Stimulated activated CD4-positive, alpha-beta T cell treated with anti-CD3 and anti-CD28 coated beads, Interleukin-15, amount 100 ng/mL, for 24 hours (primary cell): ENCODE data around the gene AMPH.

Experiments used
- DNase-seq: peaks from one replicate; pipeline ENCODE4 v3.0.0-alpha.2; 2020

Gene AMPH

DNA sequence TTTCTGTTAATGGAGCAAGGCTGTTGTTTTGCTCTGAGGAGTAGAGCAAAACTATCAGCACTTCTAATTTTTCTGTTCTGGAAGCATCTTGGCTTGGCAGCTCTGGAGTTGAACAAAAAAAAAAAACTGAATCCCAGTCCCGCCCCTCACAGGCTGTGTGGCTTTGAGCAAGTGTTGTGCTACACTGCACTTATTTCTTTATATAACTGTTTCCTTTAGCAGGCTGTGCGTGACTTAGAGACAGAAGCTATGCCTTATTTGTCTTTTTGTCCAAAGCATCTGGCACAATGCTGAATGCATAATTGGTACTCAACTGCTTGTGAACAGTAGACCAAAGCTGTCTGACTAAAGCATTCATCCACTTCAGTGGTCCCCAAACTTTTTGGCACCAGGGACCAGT is 96.1 kb downstream of the AMPH start:
- no peak for DNase-seq

DNA sequence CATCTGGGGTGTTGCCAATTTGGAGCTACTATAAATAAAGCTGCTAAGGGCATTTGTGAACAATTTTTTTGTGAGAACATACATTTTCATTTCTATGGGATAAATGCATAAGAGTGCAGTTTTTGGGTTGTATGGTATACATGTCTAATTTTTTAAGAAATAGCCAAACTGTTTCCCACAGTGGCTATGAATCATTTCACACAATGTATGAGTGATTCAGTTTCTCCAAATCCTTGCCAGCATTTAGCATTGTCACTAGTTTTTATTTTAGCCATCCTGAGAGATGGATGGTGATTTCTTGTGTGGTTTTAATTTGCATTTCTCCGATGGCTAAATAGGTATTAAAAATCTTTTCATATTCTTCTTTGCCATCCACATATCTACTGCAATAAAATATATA is 105.3 kb downstream of the AMPH start:
- no peak for DNase-seq

DNA sequence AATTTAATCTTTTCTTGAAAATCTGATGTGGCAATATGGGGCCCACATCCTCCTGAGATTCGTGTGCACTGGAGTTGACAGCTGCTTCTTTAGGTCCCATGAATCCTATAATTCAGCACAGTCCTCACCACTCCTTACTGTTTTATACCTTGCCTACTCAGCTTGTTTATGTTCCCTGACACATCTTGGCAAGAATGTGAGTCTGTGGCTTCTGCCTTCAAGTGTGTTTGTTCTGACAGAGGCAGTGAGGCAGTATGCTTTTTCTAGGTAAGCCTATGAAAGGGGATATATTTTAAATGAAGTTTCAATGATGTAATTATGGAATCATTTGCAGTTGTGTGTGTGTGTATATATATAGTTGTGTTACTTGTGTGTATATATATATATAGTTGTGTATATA is 106.4 kb downstream of the AMPH start:
- no peak for DNase-seq

DNA sequence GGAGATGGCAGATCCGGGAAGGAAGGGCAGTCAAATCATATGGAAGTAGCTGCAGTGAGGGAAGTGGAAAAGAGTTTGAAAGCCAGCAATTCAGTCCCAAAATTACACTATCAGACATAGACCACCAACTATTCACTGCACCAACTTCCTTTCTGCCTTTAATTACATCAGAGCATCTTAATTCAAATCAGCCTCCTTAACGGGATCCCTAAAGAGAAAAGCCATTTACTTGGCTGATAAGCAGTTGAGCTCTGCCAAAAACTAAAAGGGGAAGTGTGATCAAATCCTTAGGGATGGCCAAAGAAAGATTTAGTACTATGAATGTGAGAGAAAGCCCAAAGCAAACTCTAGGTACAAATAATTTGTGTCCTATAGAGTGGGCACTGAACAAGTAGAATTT is 110.4 kb downstream of the AMPH start:
- DNase-seq, result no peak

DNA sequence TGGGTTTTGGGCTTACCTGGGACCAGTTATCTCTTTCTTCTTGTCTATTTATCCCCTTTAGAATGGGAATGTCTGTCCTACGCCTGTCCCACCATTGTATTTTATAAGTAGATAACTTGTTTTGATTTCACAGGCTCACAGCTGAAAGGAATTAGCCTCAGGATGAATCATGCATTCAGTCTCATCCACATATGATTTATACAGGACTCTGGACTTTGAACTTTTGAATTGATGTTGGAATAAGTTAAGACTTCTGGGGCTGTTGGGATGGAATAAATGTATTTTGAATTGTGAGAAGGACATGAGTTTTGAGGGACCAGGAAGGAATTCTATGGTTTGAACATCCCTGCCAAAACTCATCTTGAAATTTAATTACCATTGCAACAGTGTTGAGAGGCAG is 112.6 kb downstream of the AMPH start:
- no peak for DNase-seq

DNA sequence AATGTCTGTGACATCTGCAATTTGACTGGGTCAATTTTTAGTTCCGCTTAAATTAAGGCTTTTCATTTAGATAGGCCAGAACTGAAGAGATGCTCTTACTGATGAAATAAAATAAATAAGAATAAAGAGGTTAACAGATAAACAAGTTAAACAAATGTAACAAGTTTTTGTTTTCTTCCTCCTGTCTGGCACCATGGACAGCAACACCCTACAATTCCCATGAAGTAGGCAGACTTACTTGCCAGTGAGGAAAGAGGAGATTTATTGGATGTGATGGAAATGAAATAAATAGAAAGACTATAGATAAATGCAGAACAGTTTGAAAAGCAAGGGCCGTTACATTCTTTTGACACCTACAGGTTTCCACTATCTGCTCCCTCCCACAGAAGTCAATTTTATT is 118.5 kb downstream of the AMPH start:
- DNase-seq, result no peak

DNA sequence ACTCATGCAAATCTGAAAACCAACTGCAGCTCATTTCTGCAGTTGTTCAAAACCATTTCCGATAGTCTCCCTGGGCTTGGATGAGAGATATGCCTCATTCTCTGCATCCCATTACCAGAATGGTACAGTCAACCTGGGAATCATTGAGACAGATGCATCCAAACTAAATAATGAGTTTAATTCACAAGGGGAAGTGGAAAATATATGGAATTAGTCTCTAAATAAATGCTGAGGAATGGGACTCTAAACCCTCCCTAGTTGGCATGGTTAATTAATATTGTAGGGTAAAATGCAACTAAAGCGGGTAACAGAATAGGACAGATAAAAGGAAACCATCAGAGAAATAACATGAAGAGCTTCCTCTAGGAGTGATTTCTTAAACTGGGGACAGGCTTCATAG is 118.9 kb downstream of the AMPH start:
- no peak for DNase-seq

DNA sequence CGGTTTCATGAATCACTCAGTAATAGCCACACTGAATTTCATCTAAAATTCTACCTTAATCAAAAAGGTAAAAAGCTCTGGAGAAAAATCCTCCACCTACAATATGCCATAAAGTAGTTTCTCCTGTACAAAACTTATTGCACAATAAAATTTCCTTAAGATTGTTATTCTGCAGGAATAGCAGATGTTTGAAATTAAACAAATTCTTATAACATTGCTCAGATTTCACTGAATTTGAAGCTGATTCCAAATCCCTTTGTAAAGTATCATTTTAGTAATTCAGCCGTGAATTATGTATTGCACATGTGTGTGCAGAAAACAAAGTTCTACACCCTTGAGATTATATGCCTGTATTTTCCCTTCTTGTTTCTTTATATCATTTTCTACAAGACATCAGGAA is 123.8 kb downstream of the AMPH start:
- DNase-seq, result no peak

DNA sequence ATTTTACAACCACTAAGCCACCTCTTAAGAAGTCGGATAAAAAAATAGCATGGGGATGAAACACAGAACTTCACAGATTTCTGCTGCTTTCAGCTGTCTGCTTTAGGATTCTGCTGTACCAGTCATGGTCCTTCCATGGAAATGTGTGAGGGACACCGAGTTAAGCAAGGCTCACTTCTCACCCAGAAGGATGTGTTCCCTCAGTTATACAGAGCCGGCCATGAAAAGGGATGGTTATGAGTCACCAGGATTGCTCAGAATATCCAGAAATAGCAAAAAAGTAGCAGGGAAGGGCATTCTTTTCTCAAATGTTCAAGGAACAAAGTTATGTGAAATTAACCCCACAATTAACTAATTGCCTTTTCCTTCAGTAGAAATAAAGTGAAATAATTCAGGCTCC is 124.4 kb downstream of the AMPH start:
- no peak for DNase-seq

DNA sequence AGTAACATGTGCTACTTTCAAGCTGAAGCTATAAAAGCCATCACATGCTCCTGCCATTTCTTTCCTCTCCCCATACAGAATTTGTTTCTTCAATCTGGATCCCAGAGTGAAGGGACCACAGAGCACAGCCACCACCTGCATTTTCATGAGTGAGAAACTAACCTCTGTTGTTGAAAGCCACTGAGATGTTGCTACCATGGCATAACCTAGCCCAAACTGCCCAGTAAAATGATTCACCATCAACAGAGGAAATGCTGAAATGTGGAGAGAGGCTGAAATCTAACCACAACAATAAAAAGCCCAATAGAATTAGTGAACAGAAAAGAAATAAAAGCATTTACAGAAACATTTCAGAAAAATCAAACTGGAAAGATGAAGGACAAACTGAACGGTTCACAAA is 125.2 kb downstream of the AMPH start:
- DNase-seq, result no peak

DNA sequence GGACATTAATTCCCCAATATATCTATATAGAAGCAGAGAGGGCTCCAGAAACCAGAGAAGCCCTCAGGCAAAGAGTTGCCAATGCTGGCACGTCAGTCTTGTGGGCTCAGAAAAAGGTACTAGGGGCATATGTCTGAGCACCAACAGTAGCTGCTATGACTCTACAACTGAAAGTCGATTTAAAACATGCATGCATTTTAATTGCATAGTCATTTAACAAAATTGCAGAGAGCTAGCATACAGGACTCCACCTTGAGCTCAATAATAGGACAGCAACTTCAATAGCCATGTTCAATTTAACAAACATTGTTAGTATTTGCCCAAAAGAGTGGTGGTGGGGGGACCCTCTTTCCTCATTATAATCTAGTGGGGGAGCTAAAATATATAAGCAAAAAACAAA is 126.5 kb downstream of the AMPH start:
- no peak for DNase-seq

DNA sequence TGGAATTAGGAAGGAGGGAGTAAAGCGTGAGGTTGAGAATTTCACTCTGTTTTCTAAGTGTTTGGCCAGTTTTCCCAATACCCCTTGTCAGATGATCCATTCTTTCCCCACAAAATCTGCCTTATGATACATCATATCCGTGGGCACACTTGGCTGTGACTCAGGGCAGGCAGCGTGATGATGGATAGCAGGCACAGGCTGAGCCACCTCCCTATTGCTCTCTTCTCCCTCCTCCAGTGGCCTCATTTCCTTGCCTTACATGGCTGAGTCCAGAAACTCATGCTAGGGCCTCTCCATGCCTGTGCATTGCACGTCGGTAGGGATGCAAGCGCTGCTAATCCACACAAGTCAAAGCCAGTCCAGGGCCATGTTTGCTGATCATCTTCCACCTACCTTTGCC is 128.3 kb downstream of the AMPH start:
- no peak for DNase-seq

DNA sequence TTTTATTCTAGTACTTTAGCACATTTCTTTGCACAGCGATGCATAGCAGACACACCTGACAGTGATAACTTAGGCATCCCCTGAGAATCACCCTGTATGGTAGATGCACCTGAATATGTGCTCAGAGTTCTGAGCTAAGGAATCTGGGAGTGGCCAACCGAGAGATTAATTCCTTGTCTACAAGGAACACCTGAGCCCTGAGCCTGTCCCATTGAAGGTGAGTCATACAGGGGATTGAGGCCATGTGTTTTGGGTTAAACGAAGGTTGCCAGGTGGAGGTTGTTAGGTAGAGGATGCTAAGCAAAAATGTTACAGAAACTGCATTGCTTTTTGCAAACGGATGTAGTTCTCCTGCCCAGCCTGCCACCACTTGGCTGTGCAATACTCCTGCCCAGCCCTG is 128.9 kb downstream of the AMPH start:
- no peak for DNase-seq

DNA sequence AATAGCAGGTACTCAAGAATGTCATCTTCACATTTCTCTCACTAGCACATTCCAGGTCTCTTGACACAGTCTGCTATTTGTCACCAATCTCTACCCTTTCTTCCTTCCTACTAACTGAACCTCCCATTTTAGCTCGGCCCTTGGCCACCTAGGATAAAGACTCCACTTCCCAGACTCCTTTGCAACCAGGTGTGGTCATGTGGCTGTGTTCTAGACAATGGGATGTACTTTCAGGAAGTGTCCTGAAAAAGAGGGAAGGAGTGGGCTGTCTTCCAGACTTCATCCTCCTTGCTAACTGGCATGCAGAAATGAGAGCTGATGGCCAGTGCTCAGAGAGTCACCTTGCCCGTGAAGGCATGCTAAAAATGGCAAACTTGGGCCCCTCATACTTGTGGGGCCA is 139.2 kb downstream of the AMPH start:
- no peak for DNase-seq

DNA sequence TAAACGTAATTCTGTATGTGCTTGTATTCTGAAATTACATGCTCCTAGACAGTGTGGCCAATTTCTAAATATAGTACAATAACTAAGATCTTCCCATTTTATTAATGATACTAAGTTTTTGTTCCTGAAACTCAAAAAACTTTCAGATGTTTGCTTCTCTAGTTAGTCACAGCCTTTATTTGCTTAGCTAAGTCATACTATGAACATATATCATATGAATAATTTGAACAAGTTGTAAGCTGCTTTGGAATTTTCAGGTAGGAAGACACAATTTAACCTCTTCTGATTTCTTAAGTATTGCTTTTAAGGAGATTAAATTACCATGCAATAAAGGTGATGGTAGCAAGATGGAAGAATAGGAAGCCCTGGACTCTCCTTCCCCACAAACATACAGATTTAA is 148.7 kb downstream of the AMPH start:
- no peak for DNase-seq

DNA sequence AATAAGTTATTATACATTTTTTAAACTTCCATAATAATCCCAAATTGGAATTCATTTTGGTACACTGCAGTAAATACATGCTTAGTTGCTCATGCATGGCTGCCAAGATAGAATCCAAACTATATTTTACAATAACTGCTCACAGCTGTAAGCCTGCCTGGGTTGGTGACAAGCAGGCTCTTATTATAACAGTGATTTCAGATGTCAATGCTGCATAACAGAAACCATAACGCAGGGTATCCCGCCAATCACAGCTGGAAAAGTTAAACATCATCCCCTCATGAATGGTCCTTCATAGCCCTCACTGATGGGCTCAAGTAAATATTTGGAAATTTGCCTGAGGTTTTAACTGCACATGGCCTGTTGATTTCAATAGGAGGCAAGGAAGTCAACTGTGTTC is 149.8 kb downstream of the AMPH start:
- DNase-seq, result no peak

DNA sequence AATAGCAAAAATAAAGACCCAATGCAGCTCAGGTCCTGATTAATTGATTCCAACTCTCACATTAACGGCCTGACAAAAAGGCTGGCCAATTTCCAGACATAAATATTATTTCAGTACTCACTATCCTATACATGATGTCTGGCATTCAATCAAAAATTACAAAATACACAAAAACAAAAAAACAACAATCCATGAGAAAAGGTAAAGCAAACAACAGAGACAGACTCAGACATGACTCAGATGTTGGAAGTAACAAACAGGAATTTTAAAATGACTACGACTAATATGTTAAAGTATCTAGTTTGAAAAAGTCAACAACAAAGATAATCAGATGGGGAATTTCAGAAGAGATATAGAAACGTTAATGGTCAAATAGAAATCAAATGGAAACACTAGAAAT is 152.8 kb downstream of the AMPH start:
- DNase-seq, result no peak

DNA sequence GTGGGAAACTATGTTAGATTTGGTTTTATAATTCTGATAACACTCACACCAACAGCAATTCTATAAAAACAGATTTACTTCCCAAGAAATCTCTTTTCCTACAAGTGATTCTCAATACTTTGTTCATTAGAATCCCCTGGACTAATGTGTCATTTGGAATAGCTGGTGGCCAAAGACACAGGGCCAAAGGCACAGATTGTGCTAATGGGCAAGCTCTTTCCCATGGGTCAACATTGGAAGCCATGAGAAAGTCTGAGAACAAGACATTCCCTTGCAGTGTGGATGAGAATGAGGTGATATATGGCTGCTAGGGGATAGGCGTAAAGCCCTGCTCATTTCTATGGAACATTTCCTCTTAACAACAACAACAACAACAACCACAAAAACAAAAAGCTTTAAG is 153.8 kb downstream of the AMPH start:
- no peak for DNase-seq

DNA sequence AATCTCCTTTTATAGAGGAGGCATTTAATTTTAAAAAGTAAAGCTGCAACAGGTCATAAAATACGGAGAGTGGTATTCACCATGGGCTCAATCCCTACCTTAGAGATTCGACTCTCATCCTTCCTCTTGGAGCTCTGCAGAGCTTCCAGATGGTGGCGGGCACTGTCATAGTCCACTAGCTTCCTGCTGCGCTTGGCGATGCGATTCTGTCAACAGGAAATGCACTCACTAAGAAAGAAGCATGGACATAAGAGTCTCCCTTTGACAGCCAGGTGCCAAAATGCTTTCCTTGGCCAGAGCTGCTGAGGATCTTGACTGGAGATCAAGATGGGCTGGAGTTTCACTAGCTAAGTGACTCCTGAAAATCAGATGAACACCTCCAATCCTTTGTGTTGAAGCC is 154.4 kb downstream of the AMPH start:
- DNase-seq, result no peak

DNA sequence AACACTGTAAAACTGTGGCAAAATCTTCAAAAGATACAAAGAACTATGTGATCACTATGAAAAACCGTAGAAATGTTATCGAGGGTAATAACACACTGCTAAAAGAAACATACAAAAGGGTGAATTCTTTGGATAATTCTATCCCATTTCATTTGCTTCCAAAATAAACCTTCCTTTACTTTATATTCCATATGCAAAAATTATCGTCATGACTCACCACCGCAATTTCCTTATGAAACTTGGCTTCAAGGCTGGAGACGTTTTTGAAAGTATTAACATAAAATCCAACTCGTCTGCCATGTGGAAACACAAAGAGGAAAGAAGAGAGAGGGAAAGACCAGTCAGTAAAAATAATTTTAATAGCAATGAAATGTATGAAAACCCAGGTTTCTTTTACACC is 165.2 kb downstream of the AMPH start:
- no peak for DNase-seq

DNA sequence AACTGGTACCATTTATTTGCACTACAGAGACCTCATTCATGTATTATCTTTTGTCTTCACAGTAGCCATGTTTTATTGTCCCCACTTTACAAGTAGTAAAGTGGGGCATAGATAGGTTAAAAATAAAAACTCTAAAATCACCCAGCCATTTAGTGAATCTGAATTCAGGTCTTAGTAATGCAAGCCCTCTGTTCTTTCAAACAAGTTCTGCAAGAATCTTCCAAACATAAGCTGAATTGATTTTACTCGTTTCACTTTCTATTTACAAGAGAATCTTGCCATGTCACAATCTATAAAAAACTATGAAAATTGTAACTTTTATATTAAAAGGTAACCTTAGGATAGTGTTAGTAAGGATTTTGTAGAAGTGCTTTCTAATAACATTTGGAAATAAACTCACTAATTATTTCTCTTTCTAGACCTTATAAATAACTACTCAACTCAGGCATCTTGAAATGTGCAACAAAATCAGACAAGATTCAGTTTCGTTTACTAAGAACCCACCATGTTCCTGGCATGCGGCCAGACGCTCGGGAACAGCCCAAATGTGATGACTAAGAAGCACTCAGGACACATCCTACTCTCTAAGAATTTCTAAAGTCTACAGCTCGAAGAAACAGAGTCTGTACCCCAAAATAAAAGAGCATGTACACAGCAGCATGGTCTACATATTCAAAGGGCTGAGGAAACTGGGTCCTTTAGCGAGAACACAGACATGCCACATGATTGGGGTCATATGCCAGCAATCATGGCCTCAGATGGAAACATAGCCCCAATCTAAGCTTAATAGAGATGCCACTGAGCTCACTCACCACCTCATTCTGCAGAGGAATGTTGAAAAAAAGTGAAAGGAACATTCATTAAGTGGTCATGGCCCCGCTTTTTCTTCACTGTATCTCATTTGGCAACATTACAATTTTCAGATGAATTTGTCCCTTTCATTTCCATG is 167.6 kb downstream of the AMPH start:
- DNase-seq, result peak; percentile 91

DNA sequence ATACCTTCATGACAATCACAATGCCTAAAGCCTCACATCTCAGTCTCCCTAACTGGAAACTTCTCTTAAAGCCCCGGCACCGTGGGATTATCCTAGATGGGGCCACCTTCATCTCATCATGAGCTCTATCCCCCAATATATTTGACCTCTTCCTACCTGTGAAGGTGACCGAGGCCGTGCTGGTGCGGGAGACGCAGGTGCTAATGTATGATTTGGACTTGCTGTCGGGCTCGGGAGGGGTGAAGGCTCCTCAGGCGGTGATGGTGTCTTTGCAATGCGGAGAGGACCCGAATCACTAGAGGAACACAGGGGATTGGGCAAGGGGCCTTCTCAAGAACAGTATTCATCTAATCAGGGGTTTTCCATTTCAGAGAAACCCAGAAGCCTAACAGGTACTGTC is 168.4 kb downstream of the AMPH start:
- DNase-seq, result no peak

DNA sequence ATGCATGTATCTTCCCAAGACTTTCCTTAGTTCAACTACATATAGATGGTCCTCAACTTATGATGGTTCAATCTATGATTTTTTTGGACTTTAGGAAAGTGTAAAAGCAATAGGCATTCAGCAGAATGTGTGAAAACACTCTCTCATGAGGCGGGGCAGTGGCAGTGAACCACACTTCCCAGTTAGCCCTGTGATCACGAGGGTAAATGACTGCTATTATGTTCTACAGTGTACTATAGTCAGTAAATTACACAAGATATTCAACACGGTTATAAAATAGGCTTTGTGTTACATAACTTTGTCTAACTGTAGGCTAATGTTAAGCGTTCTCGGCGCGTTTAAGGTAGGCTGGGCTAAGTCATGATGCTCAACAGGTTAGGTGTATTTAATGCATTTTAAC is 169.3 kb downstream of the AMPH start:
- no peak for DNase-seq

DNA sequence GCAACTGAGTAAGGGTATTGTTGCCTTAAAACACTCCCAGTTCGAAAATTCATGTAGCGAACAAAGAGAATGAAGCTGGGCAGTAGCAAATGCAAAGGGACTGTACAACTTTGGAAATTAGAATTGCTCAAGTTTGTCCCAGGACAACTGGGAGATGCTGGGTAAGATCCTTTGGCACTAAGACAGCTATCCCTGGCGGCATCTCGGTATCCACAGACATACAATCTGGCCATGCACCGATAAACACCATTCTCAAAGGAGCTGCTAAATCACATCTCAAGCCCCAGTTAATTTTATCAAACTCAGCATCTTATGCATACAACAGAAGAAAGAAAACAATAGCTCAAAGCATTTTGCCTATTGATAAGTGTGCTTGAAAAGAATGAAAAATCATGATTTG is 177.3 kb downstream of the AMPH start:
- no peak for DNase-seq

DNA sequence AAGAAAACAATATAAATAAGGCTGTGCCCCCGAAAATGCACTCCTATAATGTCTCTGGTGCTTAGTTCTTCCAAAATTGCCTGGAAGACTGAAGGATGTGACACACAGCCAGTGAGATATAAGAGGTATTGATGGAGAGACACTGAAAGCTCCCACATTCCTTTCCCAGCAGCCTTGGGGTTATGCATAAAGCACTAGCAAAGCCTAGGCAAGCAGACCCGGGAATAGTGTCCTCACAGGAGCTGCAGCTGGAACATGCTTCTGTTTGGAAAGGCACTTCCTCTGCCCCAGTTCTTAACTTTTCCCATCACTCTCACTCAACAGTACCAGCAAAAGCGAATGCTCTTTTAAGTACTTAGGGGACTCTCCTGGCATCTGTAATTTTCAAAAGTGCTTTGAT is 178.0 kb downstream of the AMPH start:
- DNase-seq, result no peak
